Dermis blood vessel endothelial cell (primary cell): ENCODE data around the gene ENPP3. TPM values are rescaled to one million over a fixed set of nuclear protein-coding genes. Genes with fewer than 3 reads are reported as not detected.

Experiments
- DNase-seq: peaks from one replicate; pipeline ENCODE4 v3.0.0; 2010
- total RNA-seq: library from RNA; depleted of rRNA; stranded (reverse); fragments of >200 nt; gene quantifications from 2 replicates; pipeline ENCODE4 v1.2.3, GENCODE V29; 2014

The ENPP3 gene
- 0.19 and 0.85 TPM in 2 replicates for total RNA-seq

- no peak for DNase-seq
These were observed at the start of gene ENPP3 for GRCh38 chr6:131636880-131637792. TSS of gene ENPP3 (plus strand) at chr6:131637302. CDS start at chr6:131637385, 83 bp downstream.

GRCh38 chr6:131587909-131588308, 49.2 kb upstream of the ENPP3 start:
- DNase-seq: no peak

- no peak for DNase-seq
These were observed 48.5 kb upstream of the ENPP3 start for GRCh38 chr6:131588643-131589042.

- no peak for DNase-seq
These were observed 44.2 kb upstream of the ENPP3 start for GRCh38 chr6:131592935-131593334.

GRCh38 chr6:131594074-131594473, 43.0 kb upstream of the ENPP3 start:
- DNase-seq: no peak

GRCh38 chr6:131597446-131597845, 39.7 kb upstream of the ENPP3 start:
- peak; percentile 10 for DNase-seq

- no peak for DNase-seq
These were observed 36.4 kb upstream of the ENPP3 start for GRCh38 chr6:131600716-131601115.

- peak; percentile 37 for DNase-seq
These were observed 34.3 kb upstream of the ENPP3 start for GRCh38 chr6:131602781-131603312.

GRCh38 chr6:131613296-131613925, 23.7 kb upstream of the ENPP3 start:
- no peak for DNase-seq

GRCh38 chr6:131615275-131615674, 21.8 kb upstream of the ENPP3 start:
- DNase-seq: no peak

- DNase-seq: peak; percentile 97
These were observed 9.1 kb upstream of the ENPP3 start, which contains the start of gene MED23 for GRCh38 chr6:131627724-131628682. TSS of gene MED23 (minus strand) at chr6:131628242. CDS start at chr6:131628049, 193 bp downstream.

- DNase-seq: no peak
These were observed 8.4 kb upstream of the ENPP3 start for GRCh38 chr6:131628726-131629125.

GRCh38 chr6:131629651-131630050, 7.5 kb upstream of the ENPP3 start:
- DNase-seq: no peak

GRCh38 chr6:131631625-131632289, 5.3 kb upstream of the ENPP3 start:
- no peak for DNase-seq

GRCh38 chr6:131635384-131636340, 1.4 kb upstream of the ENPP3 start:
- DNase-seq: no peak

- no peak for DNase-seq
These were observed 911 bp downstream of the ENPP3 start for GRCh38 chr6:131638013-131638412.

GRCh38 chr6:131640100-131640499, 3.0 kb downstream of the ENPP3 start:
- no peak for DNase-seq

GRCh38 chr6:131640576-131640975, 3.5 kb downstream of the ENPP3 start:
- DNase-seq: no peak

GRCh38 chr6:131641554-131641953, 4.5 kb downstream of the ENPP3 start:
- DNase-seq: no peak

GRCh38 chr6:131642565-131642964, 5.5 kb downstream of the ENPP3 start:
- DNase-seq: no peak
